NCI-H2196 treated with DMSO at 0.1 percent for 48 hours (cell line): ENCODE measurements around the gene ZNF324.
A peak's percentile ranks its signal among the peaks of the same experiment; 100 is the strongest.
"Not testable (repeated sequence)": the region's sequence is repeated elsewhere in the genome, so short reads cannot be mapped to it uniquely, and the experiment has no call there.

Source experiments
- DNase-seq: peaks from one replicate; lab custom pipeline; 2025; ENCODE audit not compliant: unreplicated experiment; lab: John Stamatoyannopoulos, UW

The ZNF324 gene

DNA sequence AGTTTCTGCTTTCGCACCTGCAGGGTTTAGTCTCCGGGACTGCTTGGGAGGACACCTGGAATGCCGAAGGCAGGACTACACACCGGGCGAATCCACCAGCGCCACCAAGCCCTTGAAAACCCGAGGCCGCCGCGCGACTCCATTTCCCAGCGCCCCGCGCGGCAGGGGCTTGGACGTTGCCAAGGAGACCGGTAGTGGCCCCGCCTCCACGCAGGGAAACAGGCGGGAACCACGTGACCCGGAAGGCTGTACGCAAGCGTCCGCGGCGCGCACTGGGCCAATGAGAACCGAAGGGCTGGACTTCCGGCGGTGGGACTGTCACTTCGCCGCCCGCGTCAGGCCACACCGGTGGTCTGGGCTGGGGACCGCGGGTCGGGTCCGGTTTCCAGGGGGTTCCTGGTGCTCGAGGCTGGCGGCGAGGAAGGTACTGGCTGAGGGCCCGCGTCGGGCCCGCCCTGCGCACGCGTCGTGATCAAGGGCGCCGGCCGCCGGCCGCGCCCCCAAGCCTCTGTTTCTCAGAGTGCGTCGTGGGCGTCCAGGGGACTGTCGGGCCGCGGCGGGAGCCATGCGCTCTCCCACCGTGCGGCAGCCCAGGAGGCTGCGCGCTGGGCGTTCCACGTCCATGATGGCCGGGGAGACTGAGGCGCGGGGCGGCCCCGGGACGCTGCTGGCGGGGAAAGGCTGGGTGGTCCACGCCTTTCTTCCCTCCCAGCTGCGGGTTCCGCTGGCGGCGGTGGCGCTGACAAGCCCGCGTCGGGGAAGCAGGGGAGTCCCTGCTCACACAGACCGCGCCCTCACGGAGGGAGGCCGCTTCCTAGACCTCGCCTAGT, at the start of gene ZNF324:
Gene ZNF324 (plus strand): TSS at position 321 of the 830 bp plus-strand sequence. CDS start 2,106 bp downstream, outside the sequence.
- DNase-seq: peak; percentile 92

DNA sequence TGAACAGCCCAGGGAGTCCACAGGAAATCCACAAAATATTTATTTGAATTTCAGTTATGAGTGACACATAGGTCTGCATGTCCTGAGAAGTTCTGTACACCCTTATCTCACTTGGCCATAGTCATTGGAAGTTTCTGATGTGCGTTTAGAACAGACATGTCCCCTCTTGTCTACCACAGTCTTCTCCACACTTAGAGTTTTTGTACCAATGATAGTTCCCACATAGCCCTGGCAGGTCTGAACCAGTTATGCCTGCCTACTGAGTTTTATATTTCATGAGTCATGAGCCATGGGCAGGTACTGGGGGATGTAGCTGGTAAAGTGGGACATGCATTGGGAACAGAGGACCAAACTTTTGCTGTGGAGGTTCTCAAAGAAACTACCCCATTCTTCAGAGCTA, 38.3 kb upstream of the ZNF324 start:
- no peak for DNase-seq

DNA sequence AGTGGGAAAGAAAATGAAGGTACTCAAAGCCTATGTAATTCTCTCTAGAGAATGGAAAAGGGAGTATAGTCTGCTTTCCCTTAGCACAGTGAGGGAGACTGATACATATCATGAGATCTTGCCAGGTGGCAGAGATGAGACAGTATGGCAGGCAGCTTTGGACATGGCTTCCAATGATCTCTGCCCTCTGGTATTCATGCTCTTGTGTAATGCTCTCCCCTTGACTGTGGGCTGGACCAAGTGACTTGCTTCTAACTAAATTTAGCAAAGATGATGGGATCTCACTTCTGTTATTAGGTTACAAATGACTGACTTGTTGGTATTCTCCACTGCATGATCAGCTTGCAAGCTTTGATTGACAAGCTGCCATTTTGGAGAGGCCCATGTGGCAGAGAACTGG, 37.1 kb upstream of the ZNF324 start:
- DNase-seq: no peak

DNA sequence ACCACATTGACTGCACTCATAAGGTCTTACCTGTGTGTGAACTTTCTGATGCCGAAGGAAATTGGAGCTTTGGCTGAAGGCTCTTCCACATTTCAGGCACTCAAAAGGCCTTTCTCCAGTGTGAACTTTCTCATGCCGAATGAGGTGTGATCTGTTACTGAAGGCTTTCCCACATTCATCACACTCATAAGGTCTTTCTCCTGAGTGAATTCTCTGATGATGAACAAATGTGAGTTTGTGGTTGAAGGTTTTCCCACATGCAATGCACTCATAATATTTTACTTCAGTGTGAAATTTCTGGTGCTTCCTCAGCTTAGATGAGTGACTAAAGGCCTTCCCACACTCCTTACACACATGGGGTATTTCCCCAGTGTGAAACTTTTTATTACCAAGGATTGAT, 32.7 kb upstream of the ZNF324 start:
- no peak for DNase-seq

DNA sequence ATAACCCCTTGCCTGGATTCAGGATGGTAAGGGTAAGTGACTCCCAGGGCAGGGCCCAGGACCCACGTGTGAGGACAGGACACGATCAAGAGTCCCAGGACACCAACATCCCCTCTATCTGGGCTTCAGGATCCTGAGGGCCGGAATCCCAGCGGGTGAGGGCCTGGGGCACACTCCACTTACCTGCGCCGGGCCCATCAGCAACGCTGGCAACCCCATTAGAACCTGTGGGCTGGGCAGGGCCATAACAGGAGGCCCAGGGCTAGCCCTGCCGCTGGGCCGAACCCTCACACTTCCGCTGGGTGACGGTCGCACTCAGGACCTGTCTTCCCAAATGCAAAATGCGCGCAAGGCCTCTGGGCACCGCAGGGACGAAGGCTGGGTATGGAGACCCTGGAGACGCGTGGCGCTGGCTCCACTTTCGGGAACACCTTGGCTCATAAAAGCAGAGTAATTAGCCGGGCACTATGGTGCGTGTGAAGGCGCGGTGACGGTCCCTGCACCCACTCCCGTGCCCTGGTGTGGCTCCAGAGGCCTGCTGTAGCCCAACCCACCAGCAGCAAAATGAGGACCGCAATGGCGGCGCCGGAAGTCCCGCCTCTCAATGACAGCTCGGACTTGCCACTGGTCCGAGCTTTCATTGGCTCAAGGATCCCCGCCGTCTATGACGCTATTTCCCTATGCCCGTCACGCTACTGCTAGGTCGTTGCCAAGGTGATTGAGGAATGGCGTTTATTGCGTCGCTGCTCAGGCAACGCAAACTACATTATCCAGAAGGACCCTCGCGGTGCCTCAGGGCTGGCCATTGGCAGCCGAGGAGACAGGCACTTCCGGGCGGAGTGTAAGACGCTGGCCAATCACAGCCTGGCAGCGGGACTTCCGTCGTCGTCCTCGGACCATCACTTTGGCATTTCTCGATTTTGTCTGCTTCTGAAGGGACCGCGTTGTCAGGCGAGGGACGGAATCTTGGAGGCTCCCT, 27.0 kb upstream of the ZNF324 start, which contains the start of gene ZNF132:
Gene ZNF132 (minus strand): TSS at position 578 of the 979 bp plus-strand sequence. CDS start 332 bp downstream, at position 246.
- peak; percentile 74 for DNase-seq

DNA sequence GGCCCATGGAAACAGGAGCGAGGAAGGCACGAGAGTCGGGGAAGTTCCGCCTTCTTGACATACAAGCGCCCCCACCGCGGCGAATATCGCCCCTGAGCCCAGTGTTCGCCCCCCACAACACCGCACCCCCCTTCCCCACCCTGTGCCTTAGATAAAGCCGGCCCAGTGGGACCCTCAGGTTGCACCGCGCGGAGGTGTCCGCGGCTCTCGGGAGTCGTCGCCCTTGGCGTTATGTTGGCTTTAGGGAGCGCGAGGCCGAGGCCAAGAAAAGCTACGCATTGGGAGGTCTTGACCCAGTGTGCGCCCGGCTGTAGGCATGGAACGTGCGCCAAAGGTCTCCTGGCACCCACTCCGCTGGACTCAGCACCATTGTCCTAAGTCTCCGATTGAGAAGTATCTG, 26.3 kb upstream of the ZNF324 start:
- no peak for DNase-seq

DNA sequence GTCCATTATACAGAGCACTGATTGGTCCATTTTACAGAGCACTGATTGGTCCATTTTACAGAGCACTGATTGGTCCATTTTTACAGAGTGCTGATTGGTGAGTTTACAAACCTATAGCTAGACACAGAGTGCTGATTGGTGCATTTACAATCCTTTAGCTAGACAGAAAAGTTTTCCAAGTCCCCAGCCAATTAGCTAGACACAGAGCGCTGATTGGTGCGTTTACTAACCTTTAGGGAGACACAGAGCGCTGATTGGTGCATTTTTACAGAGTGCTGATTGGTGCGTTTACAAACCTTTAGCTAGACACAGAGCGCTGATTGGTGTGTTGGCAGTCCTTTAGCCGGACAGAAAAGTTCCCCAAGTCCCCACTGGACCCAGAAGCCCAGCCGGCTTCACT, 23.9 kb upstream of the ZNF324 start:
- DNase-seq: not testable (repeated sequence)

DNA sequence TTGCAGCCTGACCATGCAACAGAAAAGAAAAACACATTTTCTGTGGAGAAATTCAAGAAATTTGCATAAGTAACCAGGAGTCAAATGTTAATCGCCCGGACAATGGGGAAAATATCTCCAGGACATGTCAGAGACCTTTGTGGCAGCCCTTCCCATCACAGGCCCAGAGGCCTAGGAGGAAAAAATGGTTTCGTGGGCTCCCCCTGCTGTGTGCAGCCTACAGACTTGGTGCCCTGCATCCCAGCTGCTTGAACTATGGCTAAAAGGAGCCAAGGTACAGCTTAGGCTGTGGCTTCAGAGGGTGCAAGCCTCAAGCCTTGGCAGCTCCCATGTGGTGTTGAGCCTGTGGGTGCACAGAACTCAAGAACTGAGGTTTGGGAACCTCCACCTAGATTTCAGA, 18.0 kb upstream of the ZNF324 start:
- not testable (repeated sequence) for DNase-seq

DNA sequence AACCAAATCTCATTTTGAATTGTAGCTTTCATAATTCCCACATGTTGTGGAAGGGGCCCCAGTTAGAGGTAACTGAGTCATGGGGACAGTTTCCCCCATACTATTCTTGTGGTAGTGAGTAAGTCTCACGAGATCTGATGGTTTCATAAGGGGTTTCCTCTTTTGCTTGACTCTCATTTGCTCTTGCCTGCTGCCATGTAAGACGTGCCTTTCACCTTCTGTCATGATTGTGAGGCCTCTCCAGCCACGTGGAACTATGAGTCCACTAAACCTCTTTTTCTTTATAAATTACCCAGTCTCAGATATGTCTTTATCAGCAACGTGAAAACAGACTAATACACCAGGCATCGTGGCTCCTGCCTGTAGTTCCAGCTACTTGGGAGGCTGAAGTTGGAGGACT, 16.9 kb upstream of the ZNF324 start:
- DNase-seq: not testable (repeated sequence)

DNA sequence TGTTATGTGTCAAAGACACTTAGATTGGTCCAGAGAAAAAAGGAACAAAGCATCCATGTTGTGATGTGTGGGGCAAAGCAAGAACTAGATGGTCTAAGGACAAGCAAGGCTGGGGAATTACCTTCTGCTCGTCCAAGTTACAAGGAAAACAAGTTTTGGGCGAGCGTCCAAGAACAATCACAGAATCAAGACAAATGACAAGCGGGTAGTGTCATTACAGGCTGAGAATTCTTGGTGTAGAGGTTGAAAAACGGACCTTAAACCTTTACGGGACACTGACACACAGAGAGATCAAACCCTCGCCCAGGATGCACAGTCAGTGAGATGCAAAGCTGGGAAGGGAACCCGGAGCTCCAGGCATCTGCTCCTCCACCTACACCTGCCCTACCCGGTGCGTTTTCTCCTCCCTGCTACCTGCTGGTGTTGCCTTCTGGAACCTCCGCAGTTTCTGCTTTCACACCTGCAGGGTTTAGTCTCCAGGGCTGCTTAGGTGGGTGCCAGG, 16.0 kb upstream of the ZNF324 start:
- peak; percentile 73 for DNase-seq

DNA sequence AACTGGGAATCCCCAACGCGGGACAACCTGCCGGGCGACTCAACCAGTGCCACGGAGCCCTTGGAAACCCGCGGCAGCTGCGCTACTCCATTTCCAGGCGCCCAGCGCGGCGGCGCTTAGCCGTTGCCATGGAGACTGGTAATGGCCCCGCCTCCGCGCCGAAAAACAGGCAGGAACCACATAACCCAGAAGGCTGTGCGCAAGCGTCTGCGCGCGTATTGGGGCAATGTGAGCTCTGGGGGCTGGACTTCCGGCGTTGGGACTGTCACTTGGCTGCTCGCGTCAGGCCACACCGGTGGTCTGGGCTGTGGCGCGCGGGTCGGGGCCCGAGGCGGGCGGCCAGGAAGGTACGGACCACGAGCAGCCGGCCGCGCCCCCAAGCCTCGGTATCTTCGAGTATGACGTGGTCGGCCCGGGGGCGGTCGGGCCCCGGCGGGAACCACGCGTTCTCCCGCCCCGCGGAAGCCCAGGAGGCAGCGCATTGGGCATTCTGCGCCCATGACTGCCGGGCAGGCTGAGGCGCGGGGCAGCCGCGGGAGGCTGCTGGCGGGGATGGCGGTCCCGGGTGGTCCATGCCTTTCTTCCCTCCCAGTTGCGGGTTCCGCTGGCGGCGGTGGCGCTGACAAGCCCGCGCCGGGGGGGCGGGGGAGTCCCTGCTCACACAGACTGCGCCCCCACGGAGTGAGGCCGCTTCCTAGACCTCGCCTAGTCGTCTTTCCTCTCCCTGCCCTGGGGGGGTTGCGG, 15.3 kb upstream of the ZNF324 start, which contains the start of gene ZNF324B:
Gene ZNF324B (plus strand): TSS at position 265 of the 744 bp plus-strand sequence. CDS start 2,080 bp downstream, outside the sequence.
- DNase-seq: peak; percentile 94

DNA sequence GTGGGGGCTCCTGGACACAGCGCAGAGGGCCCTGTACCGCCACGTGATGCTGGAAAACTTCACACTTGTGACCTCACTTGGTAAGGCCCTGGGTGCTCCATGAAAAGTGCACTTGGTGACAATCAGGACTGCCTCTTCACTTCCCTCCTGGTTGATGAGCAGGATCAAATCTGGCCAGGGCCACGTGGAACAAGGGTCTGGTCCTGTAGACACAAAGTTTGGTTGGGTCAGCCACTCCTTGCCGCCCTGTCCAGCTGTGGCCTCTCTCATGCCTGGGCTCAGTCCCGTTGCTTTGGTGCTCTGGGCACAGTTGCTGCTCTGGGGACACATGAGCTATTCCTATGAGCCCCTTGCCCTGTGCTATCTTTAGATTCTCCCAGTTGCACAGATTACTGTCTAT, 13.1 kb upstream of the ZNF324 start:
- no peak for DNase-seq

DNA sequence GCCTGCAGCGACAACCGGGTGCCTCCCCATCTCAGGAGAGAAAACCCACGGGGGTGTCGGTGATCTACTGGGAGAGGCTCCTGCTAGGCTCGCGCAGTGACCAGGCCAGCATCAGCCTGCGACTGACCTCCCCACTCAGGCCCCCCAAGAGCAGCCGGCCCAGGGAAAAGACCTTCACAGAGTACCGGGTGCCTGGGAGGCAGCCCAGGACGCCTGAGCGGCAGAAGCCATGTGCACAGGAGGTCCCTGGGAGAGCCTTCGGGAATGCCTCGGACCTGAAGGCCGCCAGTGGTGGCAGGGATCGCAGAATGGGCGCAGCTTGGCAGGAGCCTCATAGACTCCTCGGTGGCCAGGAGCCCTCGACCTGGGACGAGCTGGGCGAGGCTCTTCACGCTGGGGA, 11.6 kb upstream of the ZNF324 start:
- DNase-seq: no peak

DNA sequence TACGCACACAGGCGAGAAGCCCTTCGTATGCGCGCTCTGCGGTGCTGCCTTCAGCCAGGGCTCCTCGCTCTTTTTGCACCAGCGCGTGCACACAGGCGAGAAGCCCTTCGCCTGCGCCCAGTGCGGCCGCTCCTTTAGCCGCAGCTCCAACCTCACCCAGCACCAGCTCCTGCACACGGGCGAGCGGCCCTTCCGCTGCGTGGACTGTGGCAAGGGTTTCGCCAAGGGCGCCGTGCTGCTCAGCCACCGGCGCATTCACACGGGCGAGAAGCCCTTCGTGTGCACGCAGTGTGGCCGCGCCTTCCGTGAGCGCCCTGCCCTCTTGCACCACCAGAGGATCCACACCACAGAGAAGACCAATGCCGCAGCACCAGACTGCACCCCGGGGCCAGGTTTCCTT, 10.8 kb upstream of the ZNF324 start:
- no peak for DNase-seq

DNA sequence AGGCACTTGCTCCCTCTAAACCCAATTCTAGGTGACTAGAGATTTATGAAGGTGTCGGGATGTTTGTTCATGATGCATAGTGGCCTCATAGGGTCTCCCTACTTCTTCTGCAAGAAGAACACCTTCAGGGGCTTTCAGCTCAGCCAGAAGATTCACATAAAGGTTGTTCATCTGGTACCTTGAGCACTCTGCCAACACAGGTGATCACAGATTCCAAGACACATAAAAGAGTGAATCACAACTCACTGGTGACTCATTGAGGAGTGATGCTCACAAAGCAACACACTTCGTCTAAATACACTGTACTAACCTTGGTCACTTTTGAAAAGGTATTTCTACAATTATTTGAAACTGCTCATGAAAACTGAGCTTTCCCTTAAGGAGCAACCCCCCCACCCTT, 6.8 kb upstream of the ZNF324 start:
- DNase-seq: no peak

DNA sequence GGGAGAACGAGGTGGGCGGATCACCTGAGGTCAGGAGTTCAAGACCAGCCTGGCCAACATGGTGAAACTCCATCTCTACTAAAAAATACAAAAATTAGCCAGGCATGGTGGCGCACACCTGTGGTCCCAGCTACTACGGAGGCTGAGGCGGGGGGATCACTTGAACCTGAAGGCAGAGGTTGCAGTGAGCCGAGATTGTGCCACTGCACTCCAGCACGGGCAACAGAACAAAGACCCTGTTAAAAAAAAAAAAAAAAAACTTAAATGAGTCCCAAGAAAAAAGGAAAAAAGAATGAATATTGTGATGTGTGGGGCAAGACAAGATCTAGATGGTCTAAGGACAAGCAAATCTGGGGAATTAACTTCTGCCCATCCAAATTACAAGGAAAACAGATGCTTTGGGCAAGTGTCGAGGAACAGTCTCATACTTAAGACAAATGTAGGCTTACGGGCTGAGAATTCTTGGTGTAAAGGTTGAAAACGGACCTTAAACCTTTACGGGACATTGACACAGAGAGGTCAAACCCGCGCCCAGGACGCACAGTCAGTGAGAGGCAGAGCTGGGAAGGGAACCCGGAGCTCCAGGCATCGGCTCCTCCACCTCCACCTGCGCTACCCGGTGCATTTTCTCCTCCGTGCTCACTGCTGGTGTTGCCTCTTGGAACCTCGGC, 656 bp upstream of the ZNF324 start:
- no peak for DNase-seq

DNA sequence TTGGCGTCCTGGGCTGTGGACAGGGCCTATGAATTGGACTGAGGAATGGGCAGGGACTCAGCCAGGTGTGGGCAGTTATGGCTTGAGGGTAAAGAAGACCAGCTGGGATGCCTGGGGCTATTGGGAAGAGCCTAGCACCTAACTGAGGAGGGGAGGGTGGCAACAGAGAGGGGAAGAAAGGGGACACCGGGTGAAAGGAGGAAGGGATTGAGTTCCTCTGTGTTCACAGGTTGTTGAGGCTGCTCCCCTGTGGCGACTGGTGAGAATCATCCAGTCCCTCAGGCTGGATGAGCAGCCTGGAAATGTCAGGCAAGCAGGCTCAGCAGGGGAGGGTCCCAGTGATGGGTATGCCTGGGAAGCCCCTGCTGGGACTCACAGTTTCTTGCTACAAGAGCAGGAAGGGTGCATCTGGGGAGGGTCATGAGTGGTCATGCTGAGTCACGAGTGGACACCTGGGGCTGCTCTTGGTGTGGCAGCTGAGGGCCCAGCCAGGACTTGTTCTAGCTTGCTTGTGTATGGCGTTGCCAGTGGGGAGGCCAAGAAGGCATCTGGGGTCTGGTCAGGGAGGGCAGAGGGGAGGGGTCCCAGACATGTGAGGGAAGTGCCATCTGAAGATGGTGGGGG, 1.4 kb downstream of the ZNF324 start:
- no peak for DNase-seq

DNA sequence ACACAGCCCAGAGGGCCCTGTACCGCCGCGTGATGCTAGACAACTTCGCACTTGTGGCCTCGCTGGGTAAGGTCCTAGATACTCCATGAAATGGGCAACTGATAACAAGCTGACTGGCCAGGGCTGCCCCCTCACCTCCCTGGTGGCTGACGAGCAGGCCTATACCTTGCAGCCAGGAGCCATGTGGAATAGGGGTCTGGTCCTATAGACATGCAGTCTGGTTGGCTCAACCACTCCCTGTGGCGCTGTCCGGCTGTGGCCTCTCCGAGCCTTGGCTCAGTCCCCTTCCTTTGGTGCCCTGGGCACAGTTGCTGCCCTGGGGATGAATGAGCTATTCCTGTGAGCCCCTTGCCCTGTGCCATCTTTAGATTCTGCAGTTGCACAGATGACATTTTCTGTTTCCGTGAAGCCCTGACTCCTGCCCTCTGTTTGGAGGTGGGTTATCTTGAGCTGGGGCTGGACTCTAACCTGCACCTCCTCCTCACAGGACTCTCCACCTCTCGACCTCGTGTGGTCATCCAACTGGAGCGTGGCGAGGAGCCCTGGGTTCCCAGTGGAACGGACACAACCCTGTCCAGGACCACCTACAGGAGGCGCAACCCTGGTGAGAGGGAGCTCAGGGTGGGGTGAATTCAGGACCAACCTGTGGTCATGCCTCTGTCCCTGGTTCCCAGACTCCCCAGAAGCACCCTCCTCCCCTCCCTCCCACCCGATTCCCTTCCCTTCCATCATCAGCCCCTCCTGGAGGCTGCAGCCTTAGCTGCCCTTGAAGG, 2.5 kb downstream of the ZNF324 start:
- no peak for DNase-seq
